HG03108 (cell line): ENCODE measurements around the gene TMEM184A.

Experiments used
- ATAC-seq: cut with Tn5 transposase; IDR thresholded peaks from one replicate; pipeline ENCODE4 v1.9.1; 2021; ENCODE audit warnings: moderate library complexity; ENCODE audit not compliant: unreplicated experiment

The TMEM184A gene

DNA sequence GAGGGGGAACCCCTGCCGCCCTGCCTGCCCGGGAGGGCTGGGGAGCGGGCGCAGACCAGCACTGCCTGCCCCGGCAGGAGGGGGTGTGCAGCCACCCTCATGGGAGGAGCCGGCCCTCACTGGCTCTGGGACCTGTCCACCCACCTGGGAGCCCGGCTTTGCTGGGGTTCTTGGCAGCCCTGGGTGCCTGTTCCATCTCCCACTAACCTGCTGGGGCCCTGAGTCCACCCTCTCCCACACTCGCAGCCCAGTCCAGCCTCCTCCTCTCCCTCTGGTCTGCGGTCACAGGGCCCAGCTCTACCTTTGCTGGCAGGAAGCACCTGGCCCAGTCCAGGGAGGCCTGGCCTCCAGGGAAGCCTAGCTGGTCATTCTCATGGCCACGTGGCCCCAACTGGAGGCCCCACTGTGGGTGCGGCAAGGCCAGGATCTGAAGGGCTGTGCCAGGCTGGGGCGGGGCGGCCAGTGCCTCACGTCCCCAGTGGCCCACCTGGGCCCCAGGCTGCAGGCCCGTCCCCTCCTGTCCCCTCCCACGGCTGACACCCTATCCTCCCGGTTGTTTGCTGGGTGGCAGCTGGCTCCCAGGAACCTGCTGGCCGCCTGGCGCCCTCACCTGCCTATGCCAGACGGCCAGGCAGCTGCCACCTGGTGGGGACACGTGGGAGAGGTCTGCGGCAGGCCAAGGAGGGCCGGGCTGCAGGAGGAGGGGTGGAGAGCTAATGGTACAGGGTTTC lies at the start of gene TMEM184A:
Gene TMEM184A (minus strand): TSS at position 393 of the 731 bp plus-strand sequence. CDS start 721 bp downstream, outside the sequence.
- ATAC-seq: no peak

DNA sequence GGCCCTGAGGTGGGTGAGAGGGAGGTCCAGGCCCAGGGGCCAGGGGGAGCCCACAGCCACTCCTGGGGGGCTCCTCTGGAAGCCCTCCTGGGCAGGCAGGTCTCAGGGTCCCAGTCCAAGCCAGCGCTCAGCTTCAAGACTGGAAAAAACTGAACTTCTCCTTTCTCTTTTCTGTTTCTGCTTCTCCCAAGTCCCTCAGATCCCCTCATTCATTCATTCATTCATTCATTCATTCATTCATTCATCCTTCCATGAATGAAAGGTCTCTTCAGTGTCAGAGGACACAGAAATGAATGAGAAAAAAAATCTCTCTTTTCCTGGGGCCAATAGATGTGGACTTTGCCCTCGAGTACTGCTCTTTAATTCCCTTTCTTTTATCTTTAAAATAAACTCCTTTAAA lies 48.4 kb upstream of the TMEM184A start:
- ATAC-seq: no peak

DNA sequence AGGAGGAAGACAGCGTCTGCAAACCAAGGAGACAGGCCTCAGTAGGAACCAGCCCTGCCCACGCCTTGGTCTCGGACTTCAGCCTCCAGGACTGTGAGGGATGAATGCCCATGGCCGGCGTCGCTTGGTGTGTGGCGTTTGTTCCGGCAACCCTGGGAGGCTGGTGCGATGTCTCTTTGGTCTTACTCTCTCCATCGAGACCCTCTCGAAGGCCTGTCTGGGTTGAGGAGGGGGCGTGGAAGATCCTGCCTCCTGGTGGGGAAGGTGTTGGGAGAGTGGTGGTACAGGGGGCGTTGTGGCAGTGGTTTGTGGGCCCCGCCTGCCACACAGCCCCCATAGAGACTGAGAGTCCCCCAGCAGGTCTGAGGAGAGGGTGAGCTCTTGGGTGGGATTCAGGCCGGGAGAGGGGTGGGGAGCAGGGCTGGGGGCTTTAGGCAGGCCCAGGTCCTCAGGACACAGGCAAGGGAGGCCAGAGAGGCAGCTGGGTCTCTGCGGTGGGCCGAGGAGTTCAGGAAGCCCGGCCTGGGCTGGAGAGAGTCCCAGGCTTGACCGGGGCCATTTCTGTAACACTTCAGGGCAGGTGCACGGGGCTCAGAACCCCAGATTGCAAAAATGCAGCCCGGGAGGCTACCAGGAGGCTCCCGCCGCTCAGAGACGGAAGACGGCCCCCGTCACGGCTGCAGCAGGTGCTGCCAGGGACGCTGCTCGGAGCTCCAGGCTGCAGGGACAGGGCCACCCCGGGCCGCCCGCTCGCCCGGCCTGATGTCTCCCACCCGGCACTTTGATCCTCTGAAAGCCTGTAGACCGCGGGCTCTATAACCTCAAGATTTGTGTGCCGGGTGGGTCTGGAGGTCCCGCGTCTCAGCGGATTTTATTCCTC lies 47.6 kb upstream of the TMEM184A start:
- ATAC-seq: no peak

DNA sequence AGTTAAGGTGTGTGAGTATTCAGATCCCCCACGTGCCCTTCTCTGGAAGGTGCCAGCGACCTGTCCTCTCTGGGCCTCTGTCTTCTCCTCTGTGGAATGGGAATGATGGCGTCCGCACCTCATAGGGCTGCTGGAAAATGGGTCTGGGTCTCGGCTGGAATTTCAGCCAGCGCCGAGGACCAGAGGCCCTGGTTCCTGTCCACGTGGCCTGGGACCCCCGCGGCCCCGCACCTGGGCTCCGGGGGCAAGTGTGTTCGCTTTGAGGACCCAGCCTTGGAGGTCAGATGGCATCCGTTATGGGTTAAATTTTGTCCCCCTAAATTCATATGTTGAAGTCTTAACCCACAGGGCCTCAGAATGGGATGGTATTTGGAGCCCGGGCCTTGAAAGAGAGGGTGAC lies 46.4 kb upstream of the TMEM184A start:
- ATAC-seq: no peak

DNA sequence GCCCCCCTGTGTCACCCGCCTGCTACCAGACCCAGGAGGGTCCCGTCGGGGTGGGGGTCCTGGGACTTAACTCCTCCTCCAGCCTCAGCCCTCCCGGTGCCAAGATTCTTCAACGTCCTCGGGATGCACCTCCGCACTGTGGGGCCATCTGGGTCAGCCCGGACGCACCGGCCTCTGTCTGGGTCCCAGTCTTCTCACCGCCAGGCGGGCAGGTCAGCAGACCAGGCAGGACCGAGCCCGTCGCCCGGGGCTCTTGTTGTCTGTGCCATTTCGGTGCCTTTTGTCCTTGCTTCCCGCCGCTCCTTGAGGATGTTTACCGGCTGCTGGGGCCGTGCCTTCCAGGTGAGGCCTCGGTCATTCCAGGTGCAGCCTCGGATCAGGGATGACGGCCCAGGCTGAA lies 46.0 kb upstream of the TMEM184A start:
- ATAC-seq: no peak

DNA sequence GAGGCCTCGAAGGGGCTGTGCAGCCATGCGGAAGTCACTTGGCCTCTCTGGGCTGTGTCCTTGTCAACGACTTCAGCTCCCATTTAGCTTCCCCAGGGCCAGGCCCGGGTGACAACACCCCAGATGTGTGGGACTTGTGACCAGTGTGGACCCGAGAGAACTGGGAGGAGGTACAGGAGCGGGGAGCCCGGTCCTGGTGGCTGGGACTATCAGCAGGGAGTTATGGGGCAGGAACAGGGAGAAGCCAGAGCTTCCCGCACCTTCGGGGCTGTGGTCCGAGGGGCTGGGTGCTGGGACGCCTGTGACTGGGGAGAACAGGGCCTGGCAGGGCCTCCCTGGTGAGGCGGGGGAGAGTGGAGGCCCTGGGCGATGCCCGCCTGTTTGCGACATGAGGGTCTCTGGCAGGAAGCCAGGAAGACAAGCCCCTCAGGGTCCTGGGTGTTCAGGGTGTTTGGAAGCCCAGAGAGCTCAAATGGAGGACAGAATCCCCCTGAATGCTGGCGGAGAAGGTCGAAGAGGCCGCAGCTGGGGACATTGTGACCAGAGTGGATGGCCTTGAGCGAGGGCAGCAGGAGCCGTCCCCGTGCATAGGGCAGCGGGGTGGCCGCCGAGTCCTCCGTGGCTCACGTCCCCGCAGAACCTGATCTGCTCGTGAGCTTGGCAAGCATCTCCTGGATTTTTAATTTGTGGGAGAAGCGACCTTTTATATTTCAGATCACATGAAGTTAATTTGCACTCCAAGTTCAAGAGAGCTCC lies 43.8 kb upstream of the TMEM184A start:
- no peak for ATAC-seq

DNA sequence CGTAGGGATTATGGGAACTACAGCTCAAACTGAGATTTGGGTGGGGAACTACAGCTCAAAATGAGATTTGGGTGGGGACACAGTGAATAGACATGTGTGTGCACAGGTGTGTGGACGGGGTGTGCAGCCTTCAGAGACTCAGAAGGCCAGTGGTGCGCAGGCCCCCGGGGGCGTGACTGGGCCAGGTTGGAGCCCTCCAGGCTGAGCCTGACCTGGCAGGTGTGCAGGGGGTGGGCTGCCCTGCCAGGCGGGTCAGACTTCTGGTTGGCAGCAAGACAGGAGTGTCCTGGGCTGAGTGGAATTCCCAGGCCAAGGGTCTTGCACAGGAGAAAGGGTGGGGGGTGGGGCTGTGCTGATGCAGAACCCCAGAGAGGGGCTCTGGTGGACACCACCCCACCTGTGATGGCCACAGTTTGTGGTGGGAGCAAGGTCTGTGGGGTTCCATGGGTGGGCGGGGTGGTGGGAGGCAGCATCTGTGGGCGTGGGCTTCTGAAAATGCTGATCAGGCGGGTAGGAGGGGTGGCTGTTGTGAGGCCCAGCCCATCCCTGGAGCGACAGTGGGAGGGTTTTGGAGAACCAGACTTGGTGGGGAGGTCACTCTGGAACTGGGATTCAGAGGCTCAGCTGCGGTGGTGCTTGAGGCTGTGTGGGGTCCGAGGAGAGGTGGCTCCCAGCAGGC lies 43.1 kb upstream of the TMEM184A start:
- no peak for ATAC-seq

DNA sequence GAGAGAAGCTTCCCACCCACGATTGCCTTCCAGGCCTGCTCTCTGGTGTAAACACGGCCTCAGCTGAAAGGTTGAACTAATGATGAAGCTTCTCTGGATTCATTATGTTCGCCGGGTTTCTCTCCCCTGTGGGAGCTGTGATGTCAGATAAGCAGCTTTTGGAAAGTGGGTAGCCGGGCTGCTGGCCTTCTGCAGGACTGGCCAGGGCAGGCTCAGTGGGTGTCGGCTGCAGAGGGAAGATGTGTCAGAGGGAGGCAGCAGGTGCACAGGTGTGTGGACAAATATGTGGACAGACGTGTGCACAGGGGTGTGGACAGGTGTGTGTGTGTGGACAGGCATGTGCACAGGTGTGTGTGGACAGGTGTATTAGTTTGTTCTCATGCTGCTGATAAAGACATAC lies 42.3 kb upstream of the TMEM184A start:
- no peak for ATAC-seq

DNA sequence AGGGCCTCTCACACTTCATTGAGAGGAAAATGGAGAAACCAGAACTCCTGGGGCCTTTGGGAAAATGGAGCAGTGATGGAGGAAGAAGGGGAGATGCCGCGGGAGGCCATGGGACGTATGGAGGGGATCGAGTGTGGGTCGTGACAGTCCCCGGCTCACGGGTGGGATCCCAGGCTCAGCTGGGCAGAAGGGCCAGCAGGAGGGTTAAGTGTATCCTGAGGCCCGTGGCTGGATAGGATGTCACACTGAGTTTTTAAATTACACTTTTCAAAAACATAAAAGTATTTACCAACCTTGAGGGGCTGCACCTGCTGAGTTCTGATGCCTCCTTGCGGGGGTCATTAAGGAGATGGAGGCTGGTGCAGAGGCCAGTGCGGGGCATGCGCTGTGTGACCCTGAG lies 41.8 kb upstream of the TMEM184A start:
- ATAC-seq: no peak

DNA sequence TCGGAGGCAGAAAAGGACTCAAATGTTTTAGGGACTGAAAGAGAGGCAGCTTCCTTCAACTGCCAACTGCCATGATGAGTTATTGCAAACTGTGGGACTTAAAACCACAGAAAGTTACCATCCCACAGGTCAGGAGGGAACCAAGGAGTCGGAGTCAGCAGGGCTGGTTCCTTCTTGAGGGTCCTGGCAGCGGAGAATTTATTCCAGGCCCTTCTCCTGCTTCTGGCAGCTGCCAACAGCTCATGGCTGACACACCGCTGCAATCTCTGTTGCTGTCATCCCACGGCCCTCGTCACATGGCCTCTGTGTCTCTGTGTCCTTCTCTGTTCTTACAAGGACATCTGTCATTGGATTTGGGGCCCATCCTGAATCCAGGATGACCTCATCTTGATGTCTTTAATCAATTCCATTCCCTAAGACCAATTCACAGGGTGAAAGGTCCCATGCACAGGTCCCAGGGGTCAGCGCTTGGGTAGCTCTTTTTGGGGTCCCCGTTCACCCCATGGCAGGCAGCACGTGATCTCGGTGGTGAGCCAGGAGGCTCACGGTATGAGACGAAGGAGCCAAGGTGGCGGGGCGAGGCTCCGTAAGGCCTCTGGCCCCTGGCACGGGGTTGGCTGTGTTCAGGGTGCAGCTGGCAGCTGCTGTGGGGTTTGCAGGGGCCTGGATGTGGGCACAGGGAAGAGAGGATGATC lies 41.2 kb upstream of the TMEM184A start:
- ATAC-seq: no peak

DNA sequence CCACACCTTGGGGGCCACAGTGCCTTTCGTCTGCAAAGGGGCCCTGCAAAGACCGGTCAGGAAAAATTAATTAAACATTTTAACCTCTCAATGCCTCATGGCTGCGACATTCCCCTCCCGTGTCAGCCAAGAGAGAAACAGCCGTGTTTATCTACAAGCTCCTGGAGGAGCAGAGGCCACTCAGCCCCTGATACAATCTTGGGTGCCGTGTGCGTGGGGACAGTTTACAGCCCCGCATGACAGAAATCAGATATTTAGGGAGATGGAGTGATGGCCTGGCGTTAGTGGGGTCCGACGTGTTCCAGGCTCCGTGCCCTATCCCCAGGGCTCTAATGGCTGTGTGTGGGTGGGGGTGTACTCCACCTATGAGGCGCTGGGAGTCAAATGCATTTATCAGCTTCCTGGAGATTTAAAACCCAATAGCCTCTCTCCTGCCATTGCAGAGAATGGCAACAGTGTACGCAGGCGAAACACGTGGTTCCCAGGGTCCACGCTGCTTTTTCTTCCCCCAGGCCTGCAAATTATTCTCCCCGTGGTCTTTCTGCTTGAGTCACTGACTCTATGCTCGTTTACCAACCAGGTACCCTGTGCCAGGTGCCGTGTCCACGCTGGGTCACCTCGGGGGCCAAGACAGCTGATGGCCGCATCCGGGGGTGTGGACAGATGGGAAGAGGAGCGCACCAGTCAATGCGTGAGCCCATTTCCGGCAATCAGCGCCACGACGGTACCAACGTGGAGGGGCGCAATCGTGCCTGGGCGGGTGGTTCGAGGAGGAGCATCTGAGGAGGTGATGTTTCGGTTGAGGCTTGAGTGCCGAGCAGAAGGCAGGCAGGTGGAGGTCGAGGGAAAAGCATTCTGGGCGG lies 40.4 kb upstream of the TMEM184A start:
- ATAC-seq: no peak

DNA sequence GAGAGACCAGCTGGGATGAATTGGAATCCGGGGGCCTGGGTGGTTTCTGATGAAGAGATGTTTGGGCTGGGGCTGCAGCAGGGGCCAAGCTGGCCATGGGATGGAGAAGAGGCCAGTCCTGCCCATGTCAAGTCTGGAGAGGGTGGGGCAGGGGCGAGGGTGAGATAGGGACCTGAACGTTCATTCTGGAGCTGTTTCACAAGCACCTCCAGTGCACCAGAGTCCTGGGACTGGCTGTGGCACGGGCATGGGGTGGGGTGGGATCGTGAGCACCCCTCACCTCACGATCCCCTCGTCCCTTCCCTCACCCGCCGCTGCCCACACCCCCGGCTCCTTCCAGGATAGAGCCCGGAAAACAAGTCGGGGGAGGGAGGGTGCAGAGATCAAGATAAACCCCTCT lies 39.6 kb upstream of the TMEM184A start:
- ATAC-seq: no peak

DNA sequence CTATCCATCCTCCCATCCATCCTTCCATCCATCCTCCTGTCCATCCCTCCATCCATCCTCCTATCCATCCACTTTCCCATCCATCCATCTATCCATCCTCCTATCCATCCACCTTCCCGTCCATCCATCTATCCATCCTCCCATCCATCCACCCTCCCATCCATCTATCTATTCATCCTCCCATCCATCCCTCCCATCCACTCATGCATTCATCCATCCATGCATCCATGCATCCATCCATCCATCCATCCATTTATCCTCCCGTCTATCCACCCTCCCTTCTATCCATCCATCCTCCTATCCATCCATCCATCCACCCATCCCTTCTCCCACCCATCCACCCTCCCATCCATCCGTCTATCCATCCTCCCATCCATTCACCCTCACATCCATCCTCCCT lies 39.0 kb upstream of the TMEM184A start:
- ATAC-seq: no peak

DNA sequence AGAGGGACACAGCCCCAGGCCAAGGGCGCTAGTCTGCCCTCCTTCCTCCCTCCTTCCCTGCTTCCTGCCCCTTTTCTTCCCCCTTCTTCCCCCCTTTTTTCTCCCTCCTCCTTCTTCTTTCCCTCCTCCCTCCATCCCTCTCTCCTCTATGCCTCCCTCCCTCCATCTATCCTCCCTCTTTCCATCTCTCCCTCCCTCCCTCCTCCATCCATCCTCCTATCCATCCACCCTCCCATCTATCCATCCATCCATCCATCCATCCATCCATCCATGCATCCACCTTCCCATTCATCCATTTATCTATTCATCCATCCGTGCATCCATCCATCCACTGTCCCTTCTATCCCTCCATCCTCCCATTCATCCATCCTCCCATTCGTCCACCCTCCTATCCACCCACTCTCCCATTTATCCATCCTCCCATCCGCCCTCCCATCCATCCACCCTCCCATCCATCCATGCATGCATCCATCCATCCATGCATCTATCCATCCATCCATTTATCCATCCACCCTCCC lies 38.0 kb upstream of the TMEM184A start:
- no peak for ATAC-seq

DNA sequence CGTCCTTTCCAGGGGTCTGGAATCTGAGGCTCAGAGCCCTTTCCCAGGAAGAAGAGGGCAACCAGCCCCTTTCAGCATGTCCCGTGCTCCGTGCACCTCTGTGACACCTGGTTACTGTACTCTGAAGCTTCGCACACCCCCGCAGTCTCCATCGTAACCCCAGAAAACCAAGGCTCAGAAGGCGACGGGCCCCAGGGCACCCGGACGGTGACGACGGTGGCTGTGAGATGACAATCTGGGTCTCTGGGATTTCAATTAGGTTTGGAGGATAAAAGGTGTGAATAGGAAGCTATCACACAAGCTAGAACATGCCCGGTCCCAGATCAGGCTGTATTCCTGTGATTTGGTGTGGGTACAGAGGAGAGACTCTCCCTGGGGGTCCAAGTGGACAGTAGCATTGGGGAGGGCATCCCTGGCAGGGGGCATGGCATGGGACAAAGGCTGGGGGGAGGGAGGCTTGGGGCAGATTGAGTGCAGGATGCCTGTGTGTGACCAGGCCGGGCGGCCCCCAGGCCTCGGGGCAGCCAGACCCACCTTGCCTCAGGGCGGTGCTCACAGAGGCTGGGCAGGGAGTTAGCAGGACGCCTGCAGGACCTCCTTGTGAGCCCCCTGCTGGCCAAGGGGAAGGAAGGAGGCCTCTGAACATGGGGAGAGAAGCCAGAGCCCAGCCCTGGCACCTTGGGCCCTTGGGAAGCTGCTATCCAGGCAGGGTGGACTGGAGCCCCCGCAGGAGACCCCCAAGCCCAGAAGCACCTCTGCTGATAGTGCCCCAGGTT lies 37.3 kb upstream of the TMEM184A start:
- no peak for ATAC-seq

DNA sequence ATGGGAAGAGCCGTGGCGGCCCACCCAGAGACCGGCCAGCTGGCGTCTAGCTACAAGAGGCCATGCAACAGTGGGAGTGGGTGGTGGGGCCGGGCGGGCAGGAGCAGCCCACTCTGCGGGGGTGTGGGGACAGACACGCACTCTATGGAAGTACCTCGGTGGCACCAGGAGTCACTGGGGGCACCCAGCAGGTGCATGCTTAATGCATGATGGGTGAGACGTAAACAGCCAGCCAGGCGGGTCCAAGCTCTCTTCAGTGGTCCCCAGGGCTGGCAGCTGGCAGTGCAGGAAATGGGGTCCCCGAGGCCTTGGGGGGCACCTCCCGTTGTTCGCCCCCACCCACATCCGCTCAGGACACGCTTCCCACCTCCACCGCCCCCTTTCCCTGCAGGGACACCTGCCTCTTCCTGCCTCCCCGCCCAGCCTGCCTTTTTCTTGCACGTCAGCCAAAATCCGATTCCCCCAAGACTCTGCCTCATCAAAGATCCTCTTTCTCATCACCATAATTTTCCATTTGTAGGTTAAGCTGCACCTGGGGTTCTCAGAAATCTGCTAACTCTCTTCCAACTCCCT lies 36.4 kb upstream of the TMEM184A start:
- no peak for ATAC-seq

DNA sequence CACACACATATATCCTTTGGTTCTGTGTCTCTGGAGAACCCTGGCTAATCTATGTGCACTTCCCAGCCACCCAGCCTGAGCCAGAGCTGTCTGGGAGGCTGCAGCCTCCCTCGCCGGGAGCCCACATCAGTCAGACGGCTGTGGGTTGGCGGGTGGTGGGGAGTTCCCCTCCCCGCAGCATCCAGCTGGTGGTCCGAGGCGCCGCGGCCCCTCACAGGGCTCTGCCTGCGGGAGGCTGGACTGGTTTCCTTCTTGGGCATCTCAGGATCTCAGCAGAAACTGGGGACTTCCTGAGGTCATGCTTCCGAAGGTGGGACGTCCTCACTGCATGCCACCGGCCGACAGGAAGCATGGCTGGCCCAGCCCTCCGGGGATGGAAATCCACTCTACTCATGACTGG lies 35.9 kb upstream of the TMEM184A start:
- ATAC-seq: no peak

DNA sequence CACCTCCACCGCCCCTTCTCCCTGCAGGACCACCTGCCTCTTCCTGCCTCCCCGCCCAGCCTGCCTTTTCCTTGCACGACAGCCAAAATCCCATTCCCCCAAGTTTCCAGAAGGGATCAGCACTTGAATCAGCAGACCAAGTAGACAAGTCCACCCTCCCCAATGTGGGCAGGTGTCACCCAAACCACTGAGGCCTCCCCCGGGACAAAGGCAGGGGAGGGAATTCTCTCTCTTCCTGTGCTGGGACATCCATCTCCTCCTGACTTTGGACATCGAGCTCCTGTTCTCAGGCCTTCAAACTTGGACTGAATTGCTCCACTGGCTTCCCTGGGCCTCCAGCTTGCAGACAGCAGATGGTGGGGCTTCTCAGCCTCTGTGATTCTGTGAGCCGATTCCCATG lies 35.4 kb upstream of the TMEM184A start:
- ATAC-seq: no peak
